ENCODE measurements around the gene FAT2. TPM values are rescaled to one million over a fixed set of nuclear protein-coding genes. Genes with fewer than 3 reads are reported as not detected.
"Not testable (repeated sequence)": the region's sequence is repeated elsewhere in the genome, so short reads cannot be mapped to it uniquely, and the experiment has no call there.

FAT2 gene
- total RNA-seq, 1 experiment from 2014 or later: not detected

- BruUV-seq (replicated peaks): no TSS peak
- Histone ChIP-seq H3K4me1 (ENCODE audit: insufficient read depth, low read length, poor library complexity, severe bottlenecking) (no peaks in the 10 kb centered on the region), H3K9me3 (ENCODE audit: low read depth, low read length, poor library complexity, severe bottlenecking) (no peaks in the 10 kb centered on the region), H3K27me3 (replicated peaks; ENCODE audit: insufficient read depth, low read depth, low read length, poor library complexity) (peaks cover 17% of the 10 kb centered on the region), H3K36me3 (ENCODE audit: insufficient read depth, low read length, poor library complexity, severe bottlenecking) (no peaks in the 10 kb centered on the region), H3K4me3 (ENCODE audit: low read depth, low read length, poor library complexity, severe bottlenecking) (no peak overlapping the region), H3K27ac (ENCODE audit: low read depth, low read length, poor library complexity, severe bottlenecking) (no peak overlapping the region)
- no peak for DNase-seq (ENCODE audit: low spot score)
- ChIA-PET POLR2A (ENCODE audit: low non-redundant PET) (no interaction called here), CTCF (interaction anchor here (1.4 kb wide), 1 partner anchor 72 kb away, joined by 3 read pairs; no protein-coding TSS in a partner anchor)
- intact Hi-C loops (cut with micrococcal nuclease; ENCODE audit: unreplicated experiment): no loop called here
- no peak for TF ChIP-seq EZH2 (IDR thresholded peaks at IDR 0.05; ENCODE audit: borderline replicate concordance, low read depth, low read length, poor library complexity, severe bottlenecking)
- no peak for TF ChIP-seq CTCF (conservative IDR thresholded peaks at IDR 0.05; ENCODE audit: low read depth, low read length)
These were observed 10.9 kb downstream of the FAT2 start for GRCh38 chr5:151580239-151580638.

- H3K4me1 ChIP-seq (ENCODE audit: insufficient read depth, low read length, poor library complexity, severe bottlenecking); BruUV-seq (replicated peaks); H3K27ac ChIP-seq (ENCODE audit: low read depth, low read length, poor library complexity, severe bottlenecking); H3K9me3 ChIP-seq (ENCODE audit: low read depth, low read length, poor library complexity, severe bottlenecking); H3K4me3 ChIP-seq (ENCODE audit: low read depth, low read length, poor library complexity, severe bottlenecking); H3K36me3 ChIP-seq (ENCODE audit: insufficient read depth, low read length, poor library complexity, severe bottlenecking); POLR2A ChIA-PET (ENCODE audit: low non-redundant PET); intact Hi-C loops (cut with micrococcal nuclease; ENCODE audit: unreplicated experiment); DNase-seq (ENCODE audit: low spot score): not testable (repeated sequence)
- peaks cover 24% of the 10 kb centered on the region for H3K27me3 ChIP-seq (replicated peaks; ENCODE audit: insufficient read depth, low read depth, low read length, poor library complexity)
- CTCF ChIA-PET: interaction anchor here (1.4 kb wide), 1 partner anchor 73 kb away, joined by 3 read pairs; no protein-coding TSS in a partner anchor
These were observed 12.0 kb downstream of the FAT2 start for GRCh38 chr5:151579146-151579545.

GRCh38 chr5:151578326-151579025, 12.7 kb downstream of the FAT2 start:
- TF ChIP-seq EZH2 (IDR thresholded peaks at IDR 0.05; ENCODE audit: borderline replicate concordance, low read depth, low read length, poor library complexity, severe bottlenecking): no peak
- TF ChIP-seq CTCF (conservative IDR thresholded peaks at IDR 0.05; ENCODE audit: low read depth, low read length): no peak
- ChIA-PET POLR2A (ENCODE audit: low non-redundant PET) (no interaction called here), CTCF (no interaction called here)
- Histone ChIP-seq H3K27me3 (replicated peaks; ENCODE audit: insufficient read depth, low read depth, low read length, poor library complexity) (peaks cover 24% of the 10 kb centered on the region), H3K4me1 (ENCODE audit: insufficient read depth, low read length, poor library complexity, severe bottlenecking) (no peaks in the 10 kb centered on the region), H3K9me3 (ENCODE audit: low read depth, low read length, poor library complexity, severe bottlenecking) (no peaks in the 10 kb centered on the region), H3K36me3 (ENCODE audit: insufficient read depth, low read length, poor library complexity, severe bottlenecking) (no peaks in the 10 kb centered on the region), H3K4me3 (ENCODE audit: low read depth, low read length, poor library complexity, severe bottlenecking) (no peak overlapping the region), H3K27ac (ENCODE audit: low read depth, low read length, poor library complexity, severe bottlenecking) (no peak overlapping the region)
- BruUV-seq (replicated peaks): no TSS peak
- intact Hi-C loops (cut with micrococcal nuclease; ENCODE audit: unreplicated experiment): no loop called here
- no peak for DNase-seq (ENCODE audit: low spot score)

- Histone ChIP-seq H3K4me1 (ENCODE audit: insufficient read depth, low read length, poor library complexity, severe bottlenecking) (no peaks in the 10 kb centered on the region), H3K4me3 (ENCODE audit: low read depth, low read length, poor library complexity, severe bottlenecking) (no peak overlapping the region), H3K9me3 (ENCODE audit: low read depth, low read length, poor library complexity, severe bottlenecking) (no peaks in the 10 kb centered on the region), H3K36me3 (ENCODE audit: insufficient read depth, low read length, poor library complexity, severe bottlenecking) (no peaks in the 10 kb centered on the region), H3K27ac (ENCODE audit: low read depth, low read length, poor library complexity, severe bottlenecking) (no peak overlapping the region), H3K27me3 (replicated peaks; ENCODE audit: insufficient read depth, low read depth, low read length, poor library complexity) (peaks cover 24% of the 10 kb centered on the region)
- ChIA-PET POLR2A (ENCODE audit: low non-redundant PET) (no interaction called here), CTCF (no interaction called here)
- BruUV-seq (replicated peaks): no TSS peak
- no peak for TF ChIP-seq CTCF (conservative IDR thresholded peaks at IDR 0.05; ENCODE audit: low read depth, low read length)
- no peak for TF ChIP-seq EZH2 (IDR thresholded peaks at IDR 0.05; ENCODE audit: borderline replicate concordance, low read depth, low read length, poor library complexity, severe bottlenecking)
- intact Hi-C loops (cut with micrococcal nuclease; ENCODE audit: unreplicated experiment): no loop called here
- DNase-seq (ENCODE audit: low spot score): no peak
These were observed 13.6 kb downstream of the FAT2 start for GRCh38 chr5:151577566-151577965.
